ENCODE results near the gene FBRSL1.
"Not testable (repeated sequence)": the region's sequence is repeated elsewhere in the genome, so short reads cannot be mapped to it uniquely, and the experiment has no call there.

Gene FBRSL1

DNA sequence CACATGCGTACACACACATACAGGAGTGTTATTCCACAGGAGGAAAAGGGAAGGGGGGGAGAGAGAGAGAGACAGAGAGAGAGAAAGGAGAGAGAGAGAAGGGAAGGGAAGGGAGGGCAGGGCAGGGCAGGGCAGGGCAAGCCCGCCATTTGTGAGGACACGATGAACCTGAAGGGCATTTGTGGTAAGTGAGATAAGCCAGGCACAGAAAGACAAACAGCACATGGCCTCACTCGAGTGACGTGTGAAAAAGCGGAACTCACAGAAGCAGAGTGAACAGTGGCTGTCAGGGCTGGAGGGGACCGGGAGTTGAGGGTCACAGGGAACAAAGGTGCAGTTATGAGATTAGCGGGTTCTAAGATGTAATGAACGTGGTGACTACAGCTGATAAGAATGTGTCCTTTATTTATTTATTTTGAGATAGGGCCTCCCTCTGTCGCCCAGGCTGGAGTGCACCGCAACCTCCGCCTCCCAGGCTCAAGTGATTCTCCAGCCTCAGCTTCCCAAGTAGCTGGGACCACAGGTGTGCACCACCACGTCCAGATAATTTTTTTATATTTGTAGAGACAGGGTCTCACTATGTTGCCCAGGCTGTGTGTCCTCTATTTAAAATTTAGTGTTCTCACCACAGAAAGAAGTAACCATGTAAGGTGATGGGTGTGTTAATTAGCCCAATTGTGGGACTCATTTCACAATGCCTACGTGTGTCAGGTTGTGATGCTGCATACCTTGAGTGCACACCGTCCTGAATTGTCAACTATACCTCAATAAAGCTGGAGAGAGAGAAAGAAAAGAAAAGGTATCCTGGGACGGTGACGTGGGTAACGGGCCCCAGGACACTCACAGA is 18.7 kb upstream of the FBRSL1 start:
- no peak for DNase-seq

DNA sequence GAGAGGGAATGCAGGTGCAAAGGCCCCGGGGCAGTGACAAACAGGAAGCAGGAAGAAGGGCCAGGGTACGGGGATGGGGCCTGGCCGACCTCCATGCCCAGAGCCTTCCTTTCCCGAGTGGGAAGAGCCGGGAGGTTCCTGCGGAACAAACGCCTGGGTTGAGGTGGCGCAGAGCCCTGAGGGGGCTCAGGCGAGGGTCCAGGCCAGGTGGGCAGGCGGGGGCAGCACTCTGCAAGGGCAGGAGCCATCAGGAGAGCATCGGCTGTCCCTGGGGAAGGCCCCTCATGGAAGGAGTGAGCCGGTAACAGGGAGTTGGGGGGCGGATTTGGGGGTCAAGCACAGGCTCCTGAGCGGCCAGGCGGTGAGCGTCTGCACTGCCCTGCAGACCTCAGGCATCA is 18.1 kb upstream of the FBRSL1 start:
- no peak for DNase-seq

DNA sequence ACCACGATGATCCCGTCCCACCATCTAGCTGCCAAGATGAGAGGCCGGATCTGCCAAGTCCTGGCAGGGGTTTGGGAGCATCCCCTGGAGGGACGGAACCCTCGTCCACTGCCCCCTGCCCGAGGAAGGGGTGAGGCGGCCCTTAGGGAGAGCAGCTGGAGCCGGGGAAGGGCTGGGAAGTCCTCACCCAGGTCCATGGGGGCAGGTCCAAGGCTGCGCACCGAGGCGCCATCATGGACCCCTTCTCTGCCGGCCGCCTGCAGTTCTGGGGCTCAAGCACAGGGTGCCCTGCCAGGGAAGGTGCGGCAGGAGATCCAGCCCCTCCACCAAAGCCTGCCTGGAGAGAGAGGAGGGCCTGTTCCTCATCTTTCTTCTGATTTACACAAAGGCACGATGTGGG is 17.6 kb upstream of the FBRSL1 start:
- DNase-seq: no peak

DNA sequence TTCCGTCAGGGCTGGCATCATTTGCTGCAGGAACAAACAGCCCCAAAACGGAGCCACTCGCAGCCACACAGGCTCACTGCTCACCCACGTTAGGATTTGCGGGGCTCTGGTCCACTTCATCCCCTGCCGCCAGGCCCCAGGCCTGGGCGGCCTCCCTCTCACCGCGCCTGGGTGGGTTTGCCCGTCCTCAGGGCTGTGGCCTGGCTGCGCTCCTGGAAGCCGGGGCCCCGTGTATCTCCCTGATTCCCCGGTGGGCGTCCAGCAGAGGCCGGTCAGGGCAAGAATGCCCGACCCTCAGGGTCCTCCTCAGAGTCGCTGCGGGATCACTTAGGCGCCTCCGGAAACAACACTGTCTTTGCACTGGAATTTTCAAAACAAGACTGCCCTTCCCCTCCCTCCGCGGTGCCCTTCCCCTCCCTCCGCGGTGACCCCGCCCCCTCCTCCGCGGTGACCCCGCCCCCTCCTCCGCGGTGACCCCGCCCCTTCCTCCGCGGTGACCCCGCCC is 15.7 kb upstream of the FBRSL1 start:
- peak in 2 of 5 donors; percentile 38 to 54 for DNase-seq

DNA sequence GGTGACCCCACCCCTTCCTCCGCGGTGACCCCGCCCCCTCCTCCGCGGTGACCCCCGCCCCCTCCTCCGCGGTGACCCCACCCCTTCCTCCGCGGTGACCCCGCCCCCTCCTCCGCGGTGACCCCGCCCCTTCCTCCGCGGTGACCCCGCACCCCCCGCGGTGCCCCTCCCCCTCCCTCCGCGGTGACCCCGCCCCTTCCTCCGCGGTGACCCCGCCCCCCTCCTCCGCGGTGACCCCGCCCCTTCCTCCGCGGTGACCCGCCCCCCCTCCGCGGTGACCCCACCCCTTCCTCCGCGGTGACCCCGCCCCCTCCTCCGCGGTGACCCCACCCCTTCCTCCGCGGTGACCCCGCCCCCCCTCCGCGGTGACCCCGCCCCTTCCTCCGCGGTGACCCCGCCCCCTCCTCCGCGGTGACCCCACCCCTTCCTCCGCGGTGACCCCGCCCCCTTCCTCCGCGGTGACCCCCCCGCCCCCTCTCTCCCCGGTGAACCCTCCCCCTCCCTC is 15.1 kb upstream of the FBRSL1 start:
- DNase-seq: not testable (repeated sequence)

DNA sequence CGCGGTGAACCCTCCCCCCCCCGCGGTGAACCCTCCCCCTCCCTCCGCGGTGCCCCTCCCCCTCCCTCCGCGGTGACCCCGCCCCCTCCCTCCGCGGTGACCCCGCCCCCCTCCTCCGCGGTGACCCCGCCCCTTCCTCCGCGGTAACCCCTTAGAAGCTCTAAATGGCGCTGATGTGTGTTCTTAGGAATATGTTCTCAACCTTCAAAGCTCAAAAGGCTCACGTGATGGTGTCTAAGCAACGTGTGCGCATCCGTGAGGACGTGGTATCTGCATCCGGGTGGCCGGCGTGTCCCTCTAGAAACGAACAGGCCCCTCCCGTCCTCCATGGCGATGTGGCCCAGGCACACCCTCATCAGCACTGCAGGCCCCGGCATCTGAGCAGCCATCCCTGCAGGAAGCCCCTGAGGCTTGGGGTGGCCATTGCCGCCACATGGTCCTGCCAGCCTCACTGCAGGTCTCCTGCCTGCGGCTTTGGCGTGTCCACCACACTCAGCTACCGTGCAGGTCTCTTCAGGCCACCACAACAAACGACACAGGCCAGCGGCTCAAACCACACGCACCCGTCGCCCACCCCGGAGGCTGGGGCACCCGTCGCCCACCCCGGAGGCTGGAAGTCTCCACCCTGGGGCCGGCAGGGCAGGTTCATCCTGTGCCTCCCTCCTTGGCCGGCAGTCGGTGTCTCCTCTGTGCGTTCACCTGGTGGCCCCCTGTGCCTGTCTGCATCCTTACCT is 14.5 kb upstream of the FBRSL1 start:
- peak in 4 of 5 donors; percentile 26 to 38 (median 31) for DNase-seq

DNA sequence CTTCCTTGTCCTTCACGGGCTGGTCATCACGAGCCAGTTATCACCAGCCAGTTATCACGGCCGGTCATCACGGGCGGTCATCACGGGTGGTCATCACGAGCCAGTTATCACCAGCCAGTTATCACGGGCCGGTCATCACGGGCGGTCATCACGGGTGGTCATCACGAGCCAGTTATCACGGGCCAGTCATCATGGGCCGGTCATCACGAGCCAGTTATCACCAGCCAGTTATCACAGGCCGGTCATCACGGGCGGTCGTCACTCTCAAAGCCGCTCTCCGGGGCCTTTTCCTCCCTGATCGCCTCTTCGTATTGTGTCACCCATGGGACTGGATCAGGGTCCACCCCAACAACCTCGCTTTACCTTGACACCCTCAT is 13.9 kb upstream of the FBRSL1 start:
- DNase-seq: no peak

DNA sequence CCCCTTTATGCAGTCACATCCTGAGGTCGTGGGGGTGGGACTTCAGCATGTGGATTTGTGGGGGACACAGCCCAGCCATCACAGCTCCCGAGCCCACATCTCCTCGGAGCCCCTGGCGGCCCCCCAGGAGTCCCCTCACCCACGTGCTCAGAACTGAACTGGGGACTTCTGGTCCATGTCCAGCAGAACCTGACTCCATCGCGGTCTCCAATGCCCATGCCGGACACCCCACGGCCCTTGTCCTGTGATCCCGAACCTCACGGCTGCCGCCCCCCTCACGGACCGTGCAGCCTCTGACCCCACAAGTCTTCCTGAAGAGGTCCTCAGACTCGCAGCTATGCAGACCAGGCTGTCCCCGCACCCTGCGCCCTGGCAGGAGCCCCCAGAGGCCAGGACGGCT is 13.5 kb upstream of the FBRSL1 start:
- no peak for DNase-seq

DNA sequence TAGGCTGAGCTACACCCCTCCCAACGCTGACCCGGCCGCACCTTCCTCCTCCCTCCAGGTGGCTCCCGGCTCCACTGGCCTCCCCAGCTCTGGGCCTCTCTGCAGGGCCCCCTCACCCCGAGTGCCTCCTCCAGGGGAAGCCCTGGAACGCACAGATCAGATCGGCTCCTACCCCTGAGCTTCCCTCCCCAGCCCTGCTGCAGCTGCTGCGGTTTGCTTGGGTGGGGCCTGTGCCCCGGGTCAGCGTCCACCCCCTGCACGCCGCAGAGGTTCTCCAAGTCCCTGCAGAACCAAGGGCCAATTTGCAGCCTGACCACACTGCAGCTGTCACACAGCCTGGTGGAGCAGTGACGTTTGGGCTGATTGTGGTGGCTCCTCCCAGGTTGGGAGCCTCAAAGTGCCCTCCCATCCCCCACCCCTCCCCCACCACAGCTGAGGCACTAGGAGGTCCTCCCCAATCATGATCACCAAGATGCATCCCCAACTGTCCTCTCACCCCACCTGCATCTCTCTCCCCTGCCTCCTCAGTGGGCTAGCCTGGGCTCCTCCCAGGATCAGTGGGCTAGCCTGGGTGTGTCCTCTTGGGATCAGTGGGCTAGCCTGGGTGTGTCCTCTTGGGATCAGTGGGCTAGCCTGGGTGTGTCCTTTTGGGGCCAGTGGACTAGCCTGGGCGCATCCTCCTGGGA is 12.8 kb upstream of the FBRSL1 start:
- DNase-seq: peak in 1 of 5 donors; percentile 29

DNA sequence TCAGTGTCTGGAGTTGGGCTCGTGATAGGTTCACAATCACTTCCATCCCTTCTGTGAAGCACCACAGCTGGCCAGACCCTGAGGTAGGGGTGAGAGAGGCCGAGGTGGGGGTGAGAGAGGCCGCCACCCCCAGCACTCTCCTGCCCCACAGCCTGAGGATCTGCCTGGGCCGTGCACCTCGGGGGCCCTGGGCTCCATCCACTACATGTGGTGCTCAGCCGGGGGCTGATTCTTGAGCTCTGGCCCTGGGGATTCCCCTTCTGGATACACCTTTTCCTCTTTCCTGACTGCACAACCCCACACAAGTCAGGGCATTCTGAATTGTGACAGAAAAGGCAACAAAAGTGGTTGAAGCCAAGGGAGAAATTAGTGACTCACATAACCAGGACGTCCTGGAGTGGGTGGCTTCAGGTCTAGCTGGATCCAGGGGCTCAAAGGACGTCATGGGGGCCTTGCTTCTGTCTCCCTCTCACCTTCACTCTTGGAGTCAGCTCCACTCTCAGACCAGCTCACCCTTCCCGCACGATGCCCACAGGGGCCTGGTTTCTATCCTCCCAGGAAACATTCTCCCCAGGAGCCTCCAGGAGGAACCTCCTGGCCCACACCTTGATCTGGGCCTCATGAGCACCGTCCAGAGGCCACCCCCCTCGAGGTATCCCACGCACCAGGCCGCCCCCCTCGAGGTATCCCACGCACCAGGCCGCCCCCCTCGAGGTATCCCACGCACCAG is 12.1 kb upstream of the FBRSL1 start:
- DNase-seq: no peak

DNA sequence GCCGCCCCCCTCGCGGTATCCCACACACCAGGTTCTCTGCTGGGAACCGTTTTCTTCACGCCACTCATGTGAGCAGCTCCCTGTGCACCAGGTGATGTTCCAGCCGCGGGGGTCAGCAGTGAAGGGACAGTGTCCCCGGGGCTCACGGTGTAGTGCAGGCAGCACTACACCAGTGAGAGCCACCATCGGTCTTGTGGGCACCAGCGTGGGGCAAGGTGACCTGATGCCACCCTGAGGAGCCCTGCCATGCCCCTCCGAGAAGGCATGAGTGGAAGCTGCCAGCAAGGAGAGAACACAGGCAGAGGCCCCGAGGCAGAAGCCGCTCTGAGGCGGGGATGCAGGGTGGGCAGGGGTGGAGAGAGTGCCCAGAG is 11.5 kb upstream of the FBRSL1 start:
- no peak for DNase-seq

DNA sequence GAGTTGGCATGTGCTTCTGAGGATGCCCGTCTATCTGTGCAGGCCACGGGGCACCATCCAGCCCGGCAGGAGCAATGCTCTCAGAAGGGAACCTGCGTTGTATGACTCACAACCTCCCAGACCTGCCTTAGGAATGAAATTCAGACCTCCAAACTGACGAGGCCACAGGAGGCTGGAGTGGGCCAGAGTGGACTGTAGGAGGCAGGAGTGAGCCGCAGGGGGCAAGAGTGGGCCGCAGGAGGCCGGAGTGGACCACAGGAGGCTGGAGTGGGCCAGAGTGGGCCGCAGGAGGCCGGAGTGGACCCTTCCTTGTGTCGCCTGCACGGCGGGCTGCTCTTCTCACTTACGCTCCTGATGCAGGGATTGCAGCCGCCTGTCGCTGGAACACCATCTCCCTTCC is 11.1 kb upstream of the FBRSL1 start:
- no peak for DNase-seq

DNA sequence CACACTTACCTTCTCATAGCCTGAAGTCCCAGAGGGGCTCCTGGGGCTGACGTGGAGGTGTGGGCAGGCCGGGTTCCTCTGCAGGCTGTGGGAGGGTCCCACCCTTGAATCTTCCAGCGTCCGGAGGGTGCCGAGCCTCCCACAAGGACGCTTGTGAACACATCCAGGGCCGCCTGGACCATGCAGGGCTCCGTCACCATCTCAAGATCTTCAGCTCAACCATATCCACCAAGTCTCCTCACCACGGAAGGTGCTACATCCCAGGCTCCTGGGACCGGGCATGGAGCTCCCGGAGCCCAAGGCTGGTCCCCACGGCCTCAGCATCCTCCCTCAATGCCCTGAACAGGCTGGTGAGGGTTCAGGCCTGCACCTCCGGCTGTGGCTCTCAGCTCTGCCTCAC is 10.7 kb upstream of the FBRSL1 start:
- DNase-seq: no peak

DNA sequence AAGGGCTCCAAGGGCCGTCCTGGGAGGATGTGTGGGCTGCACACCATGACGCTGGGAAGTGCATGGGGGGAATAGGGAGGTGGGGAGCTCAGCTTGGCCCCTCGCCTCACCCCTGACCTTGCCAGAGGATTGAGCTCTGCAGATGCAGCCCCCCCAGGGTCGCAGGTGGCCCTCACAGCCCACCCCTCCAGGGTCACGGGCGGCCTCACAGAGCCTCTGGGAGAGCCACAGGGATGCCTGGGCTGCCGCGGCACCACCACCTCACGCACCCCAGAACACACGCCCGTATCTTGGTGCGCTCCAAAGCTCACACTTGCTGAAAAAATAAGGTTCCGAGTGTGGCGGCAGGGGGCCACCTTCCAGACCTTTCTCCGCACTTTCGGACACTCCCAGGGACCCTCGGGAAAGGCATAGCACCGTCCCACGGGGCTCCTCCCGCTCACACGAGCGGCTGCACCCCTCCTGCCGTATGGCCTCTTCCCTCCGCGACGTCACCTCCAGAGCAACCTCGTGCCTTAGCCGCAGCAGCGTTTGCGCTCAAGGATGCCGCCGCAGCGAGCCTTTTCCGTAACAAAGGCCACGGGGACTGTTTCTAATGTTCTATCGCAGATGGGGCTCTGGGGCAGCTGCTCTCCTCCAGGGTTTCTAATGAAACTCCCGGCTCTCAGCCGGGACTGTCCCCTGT is 9.9 kb upstream of the FBRSL1 start:
- DNase-seq: no peak

DNA sequence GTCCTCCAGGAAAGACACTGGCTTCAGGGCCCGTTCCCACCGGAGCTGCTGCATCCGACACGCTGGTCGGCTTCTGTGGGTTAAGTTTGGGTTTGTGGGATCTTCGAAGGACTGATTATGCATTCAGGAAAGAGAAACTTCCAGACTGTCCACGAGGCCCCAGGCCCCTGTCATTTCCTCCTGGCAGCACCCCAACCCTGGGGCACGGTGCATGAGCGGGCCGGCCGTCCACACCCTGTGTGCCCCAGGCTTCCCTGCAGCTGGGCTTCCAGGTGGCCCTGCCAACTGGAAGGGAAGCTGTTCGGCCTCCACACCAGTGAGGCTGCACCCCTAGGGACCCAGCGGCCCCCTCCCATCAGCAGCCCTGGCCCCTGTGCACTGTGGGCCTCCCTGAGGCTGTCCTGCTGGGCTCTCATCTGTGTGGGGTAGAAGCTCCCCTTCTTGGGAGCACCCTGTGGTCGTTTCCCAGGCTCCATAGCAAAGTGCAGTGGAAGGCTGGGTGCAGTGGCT is 9.3 kb upstream of the FBRSL1 start:
- no peak for DNase-seq

DNA sequence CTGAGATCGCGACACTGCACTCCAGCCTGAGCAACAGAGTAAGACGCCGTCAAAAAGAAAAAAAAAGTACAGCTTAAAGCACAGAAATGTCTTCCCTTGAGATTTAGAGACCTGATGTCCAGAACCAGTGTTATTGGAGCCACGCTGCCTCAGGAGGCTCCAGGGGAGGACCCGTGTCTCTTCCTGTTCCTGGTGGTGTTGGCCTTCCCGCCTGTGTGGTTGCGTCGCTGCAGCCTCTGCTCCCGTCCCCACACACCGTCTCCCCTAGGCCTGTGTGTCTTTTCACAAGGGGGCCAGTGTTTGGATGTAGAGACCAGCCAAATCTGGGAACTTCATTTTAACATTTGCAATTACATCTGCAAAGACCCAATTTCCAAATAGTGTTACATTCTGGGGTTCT is 8.6 kb upstream of the FBRSL1 start:
- DNase-seq: no peak

DNA sequence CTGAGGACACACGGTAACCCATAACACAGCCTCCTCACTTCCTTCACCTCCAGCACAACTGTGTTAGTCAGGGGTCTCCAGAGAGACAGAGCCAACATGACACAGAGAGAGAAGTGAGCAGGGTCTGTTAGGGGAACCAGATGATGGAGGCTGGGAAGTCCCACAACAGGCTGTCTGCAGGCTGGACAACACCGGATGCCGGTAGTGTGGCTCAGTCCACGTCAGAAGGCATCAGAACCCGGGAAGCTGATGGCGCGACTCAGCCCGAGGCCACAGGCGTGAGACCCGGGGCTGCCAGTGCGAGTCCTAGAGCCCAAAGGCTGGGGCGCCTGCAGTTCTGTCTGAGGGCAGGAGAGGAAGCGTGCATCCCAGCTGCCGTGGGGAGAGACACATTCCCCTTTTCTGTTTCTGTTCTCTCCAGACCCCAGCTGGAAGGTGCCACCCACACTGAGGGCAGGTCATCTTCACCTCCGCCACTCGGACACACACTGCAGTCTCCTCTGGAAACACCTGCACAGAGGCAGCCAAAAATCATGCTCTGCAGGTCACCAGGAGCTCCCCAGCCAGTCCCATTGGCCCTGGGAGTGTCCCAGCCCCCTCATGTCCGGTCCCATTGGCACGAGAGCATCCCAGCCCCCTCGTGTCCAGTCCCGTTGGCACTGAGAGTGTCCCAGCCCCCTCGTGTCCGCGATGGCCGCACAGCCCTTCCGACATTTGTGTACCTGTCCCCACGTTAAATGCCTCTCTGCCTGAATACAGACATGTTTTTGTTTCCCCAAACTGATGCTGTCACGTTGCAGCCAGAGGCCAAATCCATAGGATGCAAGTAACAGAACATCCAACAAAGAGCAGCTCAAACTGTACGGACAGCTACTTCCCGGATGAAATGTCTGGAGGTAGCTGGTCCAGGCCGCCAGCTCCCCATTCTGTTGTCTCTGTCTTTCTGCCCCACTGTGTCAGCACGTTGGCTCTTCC is 7.9 kb upstream of the FBRSL1 start:
- DNase-seq: no peak

DNA sequence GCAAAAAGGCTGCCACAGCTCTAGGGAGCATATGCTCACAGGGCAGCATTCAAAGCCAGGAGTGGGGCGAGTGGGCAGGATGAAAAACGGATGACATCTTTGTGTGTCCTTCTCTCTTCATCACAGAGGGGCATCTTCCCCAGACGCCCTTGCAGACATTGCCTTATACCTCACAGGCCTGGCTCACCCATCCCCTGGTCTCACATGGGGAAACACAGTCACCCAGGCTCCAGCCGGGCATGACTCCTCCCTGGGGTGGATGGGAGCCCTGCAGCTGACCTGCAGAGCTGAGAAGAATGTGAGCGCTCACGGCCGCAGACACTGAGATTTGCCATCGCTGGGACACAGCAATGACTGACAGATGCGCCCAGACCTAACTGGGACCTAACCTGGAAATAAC is 7.2 kb upstream of the FBRSL1 start:
- DNase-seq: no peak

DNA sequence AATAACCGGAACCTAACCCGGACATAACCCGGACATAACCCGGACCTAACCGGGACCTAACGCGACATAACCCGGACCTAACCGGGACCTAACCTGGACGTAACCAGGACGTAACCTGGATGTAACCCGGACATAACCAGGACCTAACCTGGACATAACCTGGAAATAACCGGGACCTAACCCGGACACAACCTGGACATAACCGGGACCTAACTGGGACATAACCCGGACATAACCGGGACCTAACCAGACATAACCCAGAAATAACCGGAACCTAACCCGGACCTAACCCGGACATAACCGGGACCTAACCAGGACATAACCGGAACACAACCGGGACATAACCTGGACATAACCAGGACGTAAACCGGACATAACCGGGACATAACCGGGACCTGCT is 6.7 kb upstream of the FBRSL1 start:
- DNase-seq: no peak

DNA sequence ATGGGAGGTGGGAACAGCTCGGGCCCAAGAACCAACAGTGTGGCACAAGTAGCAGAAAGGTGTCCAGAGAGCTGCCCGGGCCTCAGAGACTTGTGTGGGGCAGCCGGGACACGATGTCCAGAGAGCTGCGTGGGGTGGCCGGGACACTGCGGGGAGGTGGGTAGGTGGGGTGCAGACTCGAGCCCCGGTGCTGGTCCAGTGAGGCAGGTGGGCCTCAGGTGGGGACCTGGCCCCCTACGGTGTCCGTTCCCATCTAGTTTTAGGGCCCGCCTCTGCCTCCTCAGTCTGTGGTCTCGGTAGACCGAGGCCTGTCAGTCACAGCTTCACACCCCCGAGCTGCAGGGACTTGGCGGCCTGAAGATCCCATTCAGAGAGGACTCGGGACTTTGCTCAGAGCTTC is 6.3 kb upstream of the FBRSL1 start:
- no peak for DNase-seq
